Tibial nerve (tissue), 4 donors: ENCODE measurements around the gene TMEM26.

Experiments used
- EP300 ChIP-seq, 2 donors: sonication (generic); formaldehyde crosslinking; IDR thresholded peaks; one replicate each; pipeline ENCODE4 v1.6.1; 2017; ENCODE audit warnings: antibody characterized with exemption in 2 of 2, mild to moderate bottlenecking in 1 of 2
- TF ChIP-seq, protein P1 (sequence below), 5 experiments: fragments of 200-600 bp in 3 of 5; fragments of 450-650 bp in 2 of 5; sonication (generic) in 3 of 5; IDR thresholded peaks; one replicate each; pipeline ENCODE4 v1.5.1; 2016 to 2019; ENCODE audit warnings: antibody characterized with exemption in 5 of 5, mild to moderate bottlenecking in 3 of 5, moderate library complexity in 2 of 5

DNA sequence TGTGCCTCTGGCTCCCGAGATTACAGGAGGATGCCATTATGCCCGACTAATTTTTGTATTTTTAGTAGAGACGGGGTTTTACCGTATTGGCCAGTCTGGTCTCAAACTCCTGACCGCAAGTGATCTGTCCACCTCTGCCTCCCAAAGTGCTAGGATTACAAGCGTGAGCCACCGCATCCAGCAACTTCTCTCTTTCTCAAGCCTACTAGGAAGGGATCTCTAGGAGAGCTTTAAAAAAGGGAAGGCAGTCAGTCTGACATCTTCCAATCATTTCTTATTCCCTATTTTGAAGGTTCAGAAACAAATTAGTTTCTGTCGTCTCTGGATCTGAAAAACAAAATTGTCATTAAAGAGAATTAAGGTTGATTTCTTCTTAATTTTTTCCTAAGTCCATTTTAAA lies 2.5 kb upstream of the TMEM26 start:
- TF ChIP-seq, protein P1, sequence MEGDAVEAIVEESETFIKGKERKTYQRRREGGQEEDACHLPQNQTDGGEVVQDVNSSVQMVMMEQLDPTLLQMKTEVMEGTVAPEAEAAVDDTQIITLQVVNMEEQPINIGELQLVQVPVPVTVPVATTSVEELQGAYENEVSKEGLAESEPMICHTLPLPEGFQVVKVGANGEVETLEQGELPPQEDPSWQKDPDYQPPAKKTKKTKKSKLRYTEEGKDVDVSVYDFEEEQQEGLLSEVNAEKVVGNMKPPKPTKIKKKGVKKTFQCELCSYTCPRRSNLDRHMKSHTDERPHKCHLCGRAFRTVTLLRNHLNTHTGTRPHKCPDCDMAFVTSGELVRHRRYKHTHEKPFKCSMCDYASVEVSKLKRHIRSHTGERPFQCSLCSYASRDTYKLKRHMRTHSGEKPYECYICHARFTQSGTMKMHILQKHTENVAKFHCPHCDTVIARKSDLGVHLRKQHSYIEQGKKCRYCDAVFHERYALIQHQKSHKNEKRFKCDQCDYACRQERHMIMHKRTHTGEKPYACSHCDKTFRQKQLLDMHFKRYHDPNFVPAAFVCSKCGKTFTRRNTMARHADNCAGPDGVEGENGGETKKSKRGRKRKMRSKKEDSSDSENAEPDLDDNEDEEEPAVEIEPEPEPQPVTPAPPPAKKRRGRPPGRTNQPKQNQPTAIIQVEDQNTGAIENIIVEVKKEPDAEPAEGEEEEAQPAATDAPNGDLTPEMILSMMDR (IDR thresholded peaks at IDR 0.05) = no peak
- no peak for TF ChIP-seq EP300 (IDR thresholded peaks at IDR 0.05)
